ENCODE results near the gene MYF5. TPM values are rescaled to one million over a fixed set of nuclear protein-coding genes. Genes with fewer than 3 reads are reported as not detected.
"Not testable (repeated sequence)": the region's sequence is repeated elsewhere in the genome, so short reads cannot be mapped to it uniquely, and the experiment has no call there.

The MYF5 gene
- total and polyA plus RNA-seq, 10 of the 15 experiments (the other 5 are each of a cell fraction or from before 2014, with no cell fraction given): not detected

- TF ChIP-seq USF1 (IDR thresholded peaks at IDR 0.05; ENCODE audit: borderline replicate concordance, extremely low read length, insufficient read depth, low read depth, low read length) (no peak), TARDBP (IDR thresholded peaks at IDR 0.05; ENCODE audit: borderline replicate concordance) (no peak), KDM1A (IDR thresholded peaks at IDR 0.05; ENCODE audit: borderline replicate concordance) (no peak), BCL3 (IDR thresholded peaks at IDR 0.05; ENCODE audit: borderline replicate concordance, insufficient read depth, low read depth, low read length, poor library complexity, severe bottlenecking) (no peak), NFYA (IDR thresholded peaks at IDR 0.05; ENCODE audit: borderline replicate concordance, low read depth, low read length) (no peak), SMC3 (IDR thresholded peaks at IDR 0.05; ENCODE audit: borderline replicate concordance, low read length) (no peak), MEF2A (IDR thresholded peaks at IDR 0.05; ENCODE audit: insufficient read depth, low read depth, low read length) (no peak), CHD4 (IDR thresholded peaks at IDR 0.05) (no peak)
These were observed 46.5 kb upstream of the MYF5 start (continued) for GRCh38 chr12:80670214-80670613.

- in situ Hi-C loops (cut with MboI); BruUV-seq (replicated peaks); H3K27me3 ChIP-seq (replicated peaks in 1 of 2; ENCODE audit: control insufficient read depth in 2 of 2, insufficient read depth in 2 of 2, low read length in 1 of 2); RAD21 ChIA-PET (ENCODE audit: unreplicated experiment); H3K4me3 ChIP-seq; H3K9ac ChIP-seq (ENCODE audit: control insufficient read depth, insufficient read depth, low read length); intact Hi-C loops (cut with micrococcal nuclease; ENCODE audit: unreplicated experiment); H3K27ac ChIP-seq (ENCODE audit: control insufficient read depth, insufficient read depth); H3K4me1 ChIP-seq (ENCODE audit: control insufficient read depth, insufficient read depth, low read length); CTCF ChIA-PET; H3K9me3 ChIP-seq (replicated peaks; ENCODE audit: control insufficient read depth, insufficient read depth, low read length); FAIRE-seq; DNase-seq (ENCODE audit: low read depth, low spot score); H4K20me1 ChIP-seq (ENCODE audit: control insufficient read depth, insufficient read depth); H3K4me2 ChIP-seq (ENCODE audit: control insufficient read depth, insufficient read depth); SMC1A ChIA-PET (ENCODE audit: uncharacterized antibody, unreplicated experiment); POLR2A ChIA-PET; H3K79me2 ChIP-seq (ENCODE audit: control insufficient read depth, insufficient read depth, low read length); H2AFZ ChIP-seq (ENCODE audit: control insufficient read depth, low read depth, low read length); ATAC-seq; H3K36me3 ChIP-seq (ENCODE audit: control insufficient read depth in 2 of 2, insufficient read depth in 2 of 2, low read length in 1 of 2): not testable (repeated sequence)
- 75% methylated on average over 13 of the region's 13 CpGs for WGBS (ENCODE audit: insufficient coverage, insufficient replicate concordance, low lambda C conversion rate, missing lambda C conversion rate)
These were observed 40.6 kb upstream of the MYF5 start for GRCh38 chr12:80676042-80676636.

Measured in GM12878 (cell line).